GM12892 (cell line): ENCODE results near the gene PDE6B.

Experiments used
- DNase-seq: peaks from one replicate; pipeline ENCODE4 v3.0.0; 2011; ENCODE audit not compliant: insufficient read length
- FAIRE-seq: peaks from 2 replicates; lab custom pipeline; 2011; peaks lifted over from hg19 to GRCh38; lab: Jason Lieb, UNC
- POLR2A ChIP-seq: IDR thresholded peaks from 2 replicates; pipeline ENCODE4 v1.6.1; 2011; ENCODE audit warnings: low read depth, low read length, control low read depth
- POLR2AphosphoS5 ChIP-seq: IDR thresholded peaks from 2 replicates; pipeline ENCODE4 v1.6.1; 2011; ENCODE audit warnings: low read depth, low read length, control low read depth
- TAF1 ChIP-seq: IDR thresholded peaks from 2 replicates; pipeline ENCODE4 v1.6.1; 2011; ENCODE audit warnings: low read depth, mild to moderate bottlenecking, control low read depth, low read length, borderline replicate concordance

PDE6B gene

DNA sequence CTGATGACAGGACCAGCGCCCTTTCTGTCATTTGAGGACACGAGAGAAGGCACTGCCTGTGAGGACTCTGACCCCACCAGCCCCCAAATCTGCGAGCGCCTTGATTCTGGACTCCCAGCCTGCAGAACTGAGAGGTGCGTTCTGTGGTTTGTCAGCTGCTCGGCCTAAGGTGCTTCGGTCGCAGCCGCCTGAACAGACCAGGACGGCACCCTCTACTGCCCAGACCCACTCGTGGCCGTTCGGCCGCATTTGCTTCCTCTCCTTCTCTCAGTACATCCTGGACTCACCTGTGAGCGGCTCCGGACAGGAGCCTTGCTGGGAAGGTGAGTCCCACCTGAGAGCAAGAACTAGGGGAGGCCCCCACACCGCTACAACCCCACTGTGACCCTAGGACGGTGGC, 88.7 kb downstream of the PDE6B start:
- FAIRE-seq: no peak
- no peak for DNase-seq
- no peak for TF ChIP-seq TAF1
- no peak for TF ChIP-seq POLR2AphosphoS5
- TF ChIP-seq POLR2A: no peak

DNA sequence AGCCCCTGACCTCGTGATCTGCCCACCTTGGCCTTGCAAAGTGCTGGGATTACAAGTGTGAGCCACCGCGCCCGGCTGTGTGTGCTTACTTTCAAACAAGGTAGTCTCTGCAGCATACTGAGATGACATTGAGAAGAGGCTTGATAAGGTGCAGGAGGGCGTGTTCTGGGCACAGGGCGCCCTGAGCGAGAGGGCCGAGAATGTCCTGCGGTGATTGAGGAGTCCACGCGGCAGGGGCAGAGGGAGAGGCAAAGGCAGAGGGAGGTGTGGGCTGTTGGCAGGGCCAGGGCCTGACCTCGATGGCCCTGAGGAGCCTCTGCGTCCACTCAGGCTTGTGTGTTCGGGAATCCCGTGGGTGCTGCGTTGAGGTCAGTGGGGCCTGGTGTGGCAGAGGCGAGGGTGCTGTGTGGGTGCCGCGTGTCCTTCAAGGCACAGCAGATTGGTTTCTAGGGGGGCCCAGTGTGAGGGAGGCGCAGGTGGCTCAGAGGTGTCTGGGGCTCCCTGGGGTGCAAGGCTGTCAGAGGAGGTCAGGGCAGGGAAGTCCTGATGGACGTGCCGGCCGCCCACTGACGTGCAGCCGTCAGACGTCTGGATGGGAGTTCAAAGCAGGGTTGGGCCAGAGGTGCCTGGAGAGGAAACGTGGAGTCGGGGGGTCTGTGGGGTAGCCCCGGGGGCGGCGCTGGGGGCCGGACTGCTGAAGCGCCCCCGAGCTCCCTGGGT, 92.4 kb downstream of the PDE6B start:
- TF ChIP-seq TAF1 (no peak), POLR2AphosphoS5 (no peak), POLR2A (no peak)
- FAIRE-seq: no peak
- no peak for DNase-seq

DNA sequence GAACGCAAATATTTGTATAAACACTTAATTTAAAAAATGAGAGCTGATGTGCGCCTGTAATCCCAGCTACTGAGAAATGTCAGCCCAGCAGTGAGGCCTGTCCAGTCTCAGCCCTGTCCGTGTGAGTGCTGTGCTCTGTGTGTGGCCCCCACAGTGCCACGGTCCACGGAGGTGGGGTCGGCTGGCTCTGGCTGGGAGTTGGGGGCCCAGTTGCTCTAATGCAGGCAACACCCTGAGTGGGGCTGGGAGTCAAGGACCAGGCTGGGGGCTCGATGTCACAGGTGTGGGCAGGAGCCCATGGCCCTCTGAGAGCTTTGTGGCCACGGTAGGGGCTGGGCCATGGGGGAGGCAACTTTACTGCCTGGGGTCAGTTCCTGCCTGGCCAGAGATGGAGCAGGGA, 93.1 kb downstream of the PDE6B start:
- no peak for DNase-seq
- TF ChIP-seq POLR2AphosphoS5 (no peak), TAF1 (no peak), POLR2A (no peak)
- FAIRE-seq: no peak
